NCI-H1694 (cell line): ENCODE measurements around the gene ACOXL.
"Not testable (repeated sequence)": the region's sequence is repeated elsewhere in the genome, so short reads cannot be mapped to it uniquely, and the experiment has no call there.

Source experiments
- DNase-seq: peaks from one replicate; lab custom pipeline; 2025; lab: John Stamatoyannopoulos, UW

ACOXL gene

DNA sequence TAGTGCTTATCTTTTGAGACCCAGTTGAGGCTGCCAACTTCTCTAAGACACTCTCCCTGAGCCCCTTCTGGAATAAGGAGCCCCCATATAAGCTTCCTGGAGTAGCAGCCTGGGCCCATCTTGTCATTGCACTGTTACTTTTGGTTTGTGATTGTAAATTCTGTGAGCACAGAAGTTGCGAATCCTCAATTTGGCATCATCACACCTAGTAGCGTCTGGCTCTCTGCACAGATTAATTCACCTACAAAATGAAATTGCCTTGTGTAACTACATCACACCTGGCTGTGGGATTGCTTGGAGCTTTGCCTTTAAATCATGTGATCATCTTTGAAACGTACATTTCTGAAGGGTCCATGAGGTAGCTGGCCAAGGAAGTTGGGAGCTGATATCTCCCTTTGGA lies 195.2 kb downstream of the ACOXL start:
- DNase-seq = no peak

DNA sequence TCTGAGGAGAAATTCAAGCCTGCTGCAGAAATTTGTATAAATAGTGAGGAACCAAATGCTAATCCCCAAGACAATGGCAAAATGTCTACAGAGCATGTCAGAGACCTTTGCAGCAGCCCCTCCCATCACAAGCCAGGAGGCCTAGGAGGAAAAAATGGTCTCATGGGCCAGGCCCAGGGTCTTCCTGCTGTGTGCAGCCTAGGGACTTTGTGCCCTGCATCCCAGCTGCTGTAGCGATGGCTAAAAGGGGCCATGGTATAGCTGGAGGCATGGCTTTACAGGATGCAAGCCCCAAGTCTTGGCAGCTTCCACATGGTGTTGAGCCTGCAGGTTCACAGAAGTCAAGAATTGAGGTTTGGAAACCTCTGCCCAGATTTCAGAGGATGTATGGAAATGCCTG lies 197.2 kb downstream of the ACOXL start:
- DNase-seq = no peak

- DNase-seq = no peak
Measured at GRCh38 chr2:110931648-110932047, 199.3 kb downstream of the ACOXL start.

GRCh38 chr2:110933420-110933819 lies 201.0 kb downstream of the ACOXL start:
- DNase-seq = no peak

DNA sequence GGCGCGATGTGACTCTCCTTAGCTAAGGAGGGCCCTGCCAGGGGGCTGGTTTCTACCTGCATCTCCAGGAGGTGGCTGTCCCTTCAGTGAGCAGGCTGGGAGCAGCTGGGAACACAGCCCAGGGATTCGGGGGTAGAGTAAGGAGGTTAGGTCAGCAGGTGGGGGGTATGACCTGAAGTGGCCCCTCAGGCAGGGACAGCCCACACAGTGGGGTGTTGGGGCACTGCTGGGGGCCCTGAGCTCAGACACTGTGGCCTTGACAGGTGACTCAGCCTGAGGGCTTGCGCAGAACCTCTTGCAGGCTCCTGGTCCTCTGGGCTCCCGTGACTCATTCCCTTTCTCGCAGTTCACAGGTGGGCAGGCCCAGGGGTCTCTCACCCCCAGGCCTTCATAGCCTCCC lies 202.6 kb downstream of the ACOXL start:
- DNase-seq = no peak

- no peak for DNase-seq
Measured at GRCh38 chr2:110940376-110940910, 208.1 kb downstream of the ACOXL start.

GRCh38 chr2:110941226-110941625 lies 208.9 kb downstream of the ACOXL start:
- no peak for DNase-seq

- DNase-seq = no peak
Measured at GRCh38 chr2:110943070-110943634, 210.8 kb downstream of the ACOXL start.

GRCh38 chr2:110946902-110947301 lies 214.5 kb downstream of the ACOXL start:
- no peak for DNase-seq

GRCh38 chr2:110948027-110948674 lies 215.8 kb downstream of the ACOXL start:
- no peak for DNase-seq

DNA sequence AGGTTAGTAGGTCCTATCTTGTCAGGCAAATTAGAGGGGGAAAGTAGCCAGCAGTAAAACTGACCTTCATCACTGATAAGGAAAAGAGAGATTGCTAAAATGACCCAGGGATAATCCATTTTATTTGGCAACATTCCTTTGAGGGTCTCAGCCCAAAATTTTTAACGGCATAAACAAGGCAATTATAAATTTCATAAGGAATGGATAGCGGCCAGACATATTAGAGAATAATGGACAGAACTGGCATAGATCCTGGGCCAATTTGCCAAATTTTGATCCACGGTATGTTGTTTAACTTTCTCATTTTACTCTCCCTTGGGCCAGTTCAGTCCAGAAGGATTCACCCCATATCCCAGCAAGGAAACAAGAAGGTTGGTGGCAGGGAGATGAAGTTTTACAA lies 217.9 kb downstream of the ACOXL start:
- no peak for DNase-seq

- no peak for DNase-seq
Measured at GRCh38 chr2:110955045-110955444, 222.7 kb downstream of the ACOXL start.

DNA sequence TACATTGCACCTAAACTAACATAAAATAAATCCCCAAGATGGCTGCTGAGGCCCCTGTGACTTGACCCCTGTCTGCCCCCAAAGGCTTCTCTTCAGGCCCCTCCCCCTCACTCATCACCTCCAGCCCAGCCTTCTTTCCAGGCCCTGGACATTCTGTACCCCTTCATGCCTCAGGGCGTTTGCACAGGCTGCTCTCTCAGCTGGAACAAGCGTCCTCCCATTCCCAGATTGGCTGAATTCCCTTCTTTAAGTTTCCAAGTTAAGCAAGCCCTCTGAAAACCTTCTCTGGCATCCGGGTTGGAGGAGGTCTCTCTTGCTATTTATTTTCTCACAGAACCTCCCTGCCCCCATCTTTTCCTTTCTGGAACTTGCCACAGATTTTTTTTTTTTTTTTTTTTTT lies 223.2 kb downstream of the ACOXL start:
- no peak for DNase-seq

- no peak for DNase-seq
Measured at GRCh38 chr2:110957293-110957692, 224.9 kb downstream of the ACOXL start.

DNA sequence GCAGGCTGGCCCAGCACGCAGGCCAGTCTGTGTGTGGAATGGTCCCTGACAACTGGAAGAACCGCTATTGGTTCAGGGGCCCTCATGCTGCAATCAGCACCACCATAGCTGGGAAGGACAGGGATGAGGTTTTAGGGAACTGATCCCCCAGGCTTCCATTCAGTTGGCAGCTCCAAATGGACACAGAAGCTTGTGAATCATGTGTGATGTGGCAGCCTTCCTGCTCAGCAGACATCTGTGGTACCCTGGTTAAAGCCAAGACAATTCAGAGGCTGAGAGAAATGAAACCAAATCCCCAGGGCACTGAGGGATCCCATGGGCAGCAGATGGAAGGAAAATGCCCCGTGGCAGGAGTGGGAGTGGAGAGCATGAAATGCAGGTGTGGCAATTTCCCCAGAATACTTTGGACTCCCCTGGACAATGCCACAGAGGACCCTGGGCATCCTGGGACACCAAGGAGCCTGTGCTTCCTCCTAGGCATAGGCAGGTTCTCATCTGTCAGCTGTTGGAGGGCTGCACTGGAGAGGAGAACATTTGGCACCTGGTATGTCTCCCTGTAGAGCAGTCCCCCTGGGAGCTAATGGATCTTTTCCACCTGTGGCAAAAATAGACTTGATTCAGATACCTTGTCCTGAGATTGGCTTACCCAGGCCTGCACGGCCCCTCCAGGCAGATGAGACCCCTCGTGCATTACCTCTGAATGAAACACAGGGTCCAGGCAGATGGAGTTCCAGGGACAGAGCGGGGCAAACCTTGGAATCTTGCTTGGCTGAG lies 226.2 kb downstream of the ACOXL start:
- DNase-seq = no peak

DNA sequence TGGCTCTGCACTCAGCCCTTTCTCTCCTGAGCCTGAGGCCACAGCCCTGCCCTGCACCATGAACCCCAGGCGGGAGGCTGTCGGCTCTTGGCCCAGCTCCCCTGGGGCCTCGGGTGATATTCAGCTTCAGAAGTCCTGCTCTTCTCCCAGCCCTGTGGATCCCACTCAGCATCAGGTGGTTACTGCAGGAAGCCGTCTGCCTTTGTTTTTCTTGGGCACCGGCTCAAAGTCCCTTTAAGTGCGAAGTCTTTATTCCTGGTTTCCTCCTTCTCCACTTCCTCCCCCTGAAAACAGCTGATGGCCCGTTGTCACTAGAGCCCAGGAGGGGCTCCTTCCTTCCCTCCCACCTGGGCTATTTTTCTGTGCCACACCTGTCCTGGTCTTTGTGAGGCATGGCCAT lies 226.8 kb downstream of the ACOXL start:
- no peak for DNase-seq

DNA sequence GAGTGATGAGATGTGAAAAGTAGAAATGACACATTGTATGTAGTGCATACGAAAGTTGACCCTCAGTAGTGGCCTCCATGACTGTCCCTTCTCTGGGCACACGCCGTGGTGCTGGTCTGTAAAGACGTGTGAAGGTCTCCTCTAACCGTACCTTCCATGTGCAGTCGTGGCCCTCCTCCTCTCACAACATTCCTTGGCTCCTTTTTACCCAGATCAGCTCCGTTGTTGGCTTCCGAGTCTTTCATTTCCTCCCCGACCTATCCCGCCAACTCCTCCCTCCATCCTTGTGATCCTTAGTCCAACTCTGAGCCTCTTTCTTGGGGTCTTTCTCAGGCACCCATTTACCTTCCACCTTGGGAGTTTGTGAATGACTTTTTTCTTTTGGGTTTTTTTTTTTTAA lies 227.9 kb downstream of the ACOXL start:
- no peak for DNase-seq

DNA sequence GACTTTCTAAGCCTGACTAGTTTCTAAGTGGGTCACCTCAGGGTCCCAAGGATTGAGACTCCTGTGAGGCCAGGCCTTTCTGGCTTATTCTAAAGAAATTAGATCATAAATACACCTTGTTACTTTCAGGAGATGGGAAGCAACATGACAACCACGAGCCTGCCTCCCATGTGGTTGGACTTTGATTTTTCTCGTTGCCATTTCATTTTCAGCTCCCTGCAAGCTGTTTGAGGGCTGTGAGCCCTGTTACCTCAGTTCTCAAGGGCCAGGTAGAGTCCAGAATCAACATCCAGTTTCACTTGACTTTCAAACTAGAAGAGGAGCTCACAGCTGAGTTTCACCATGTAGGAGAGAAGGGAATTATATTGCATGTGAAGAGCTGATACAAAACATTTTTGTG lies 228.6 kb downstream of the ACOXL start:
- no peak for DNase-seq

DNA sequence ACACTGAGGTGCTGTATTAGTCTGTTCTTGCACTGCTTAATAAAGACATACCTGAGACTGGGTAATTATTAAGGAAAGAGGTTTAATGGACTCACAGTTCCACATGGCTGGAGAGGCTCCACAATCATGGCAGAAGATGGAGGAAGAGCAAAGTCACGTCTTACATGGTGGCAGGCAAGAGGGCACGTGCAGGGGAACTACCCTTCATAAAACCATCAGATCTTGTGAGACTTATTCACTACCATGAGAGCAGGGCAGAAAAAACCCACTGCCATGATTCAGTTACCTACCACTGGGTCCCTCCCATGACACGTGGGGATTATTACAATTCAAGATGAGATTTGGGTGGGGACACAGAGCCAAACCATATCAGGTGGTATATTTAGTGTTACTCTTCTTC lies 229.3 kb downstream of the ACOXL start:
- DNase-seq = not testable (repeated sequence)

- no peak for DNase-seq
Measured at GRCh38 chr2:110969696-110970095, 237.3 kb downstream of the ACOXL start.

- no peak for DNase-seq
Measured at GRCh38 chr2:110970201-110970600, 237.8 kb downstream of the ACOXL start.

GRCh38 chr2:110971811-110972210 lies 239.4 kb downstream of the ACOXL start:
- DNase-seq = no peak

GRCh38 chr2:110973262-110973661 lies 240.9 kb downstream of the ACOXL start:
- no peak for DNase-seq
